GM23248 (cell line): ENCODE measurements around the gene FOXF2. TPM values are rescaled to one million over a fixed set of nuclear protein-coding genes. Genes with fewer than 3 reads are reported as not detected.

ENCODE experiments used
- DNase-seq: peaks from one replicate; pipeline ENCODE4 v3.0.0-alpha.2; 2015
- H2AFZ ChIP-seq: fragments of 200-600 bp; sonication (generic); 2 replicates; pipeline ENCODE4 v1.6.1; 2016; ENCODE audit warnings: antibody characterized with exemption
- H3F3A ChIP-seq: fragments of 200-600 bp; sonication (generic); 2 replicates; pipeline ENCODE4 v1.6.1; 2016; ENCODE audit warnings: mild to moderate bottlenecking, antibody characterized with exemption, mixed run types; ENCODE audit not compliant: insufficient read depth
- H3K27ac ChIP-seq: fragments of 200-600 bp; sonication (generic); 2 replicates; pipeline ENCODE4 v1.5.1; 2016; ENCODE audit warnings: mild to moderate bottlenecking
- H3K27me3 ChIP-seq: fragments of 200-600 bp; sonication (generic); replicated peaks from 2 replicates; pipeline ENCODE4 v1.6.1; 2016; ENCODE audit warnings: mild to moderate bottlenecking; ENCODE audit not compliant: insufficient read depth
- H3K36me3 ChIP-seq: fragments of 200-600 bp; sonication (generic); 2 replicates; pipeline ENCODE4 v1.6.1; 2016; ENCODE audit warnings: low read depth, mild to moderate bottlenecking
- H3K4me1 ChIP-seq: fragments of 200-600 bp; sonication (generic); 2 replicates; pipeline ENCODE4 v1.6.1; 2016; ENCODE audit warnings: mild to moderate bottlenecking; ENCODE audit not compliant: insufficient read depth
- H3K4me2 ChIP-seq: fragments of 200-600 bp; sonication (generic); one replicate; pipeline ENCODE4 v1.6.1; 2016; ENCODE audit warnings: mild to moderate bottlenecking; ENCODE audit not compliant: unreplicated experiment
- H3K4me3 ChIP-seq: fragments of 200-600 bp; sonication (generic); 2 replicates; pipeline ENCODE4 v1.5.1; 2016; ENCODE audit warnings: mild to moderate bottlenecking
- H3K79me2 ChIP-seq: fragments of 200-600 bp; sonication (generic); 2 replicates; pipeline ENCODE4 v1.6.1; 2016; ENCODE audit warnings: mild to moderate bottlenecking; ENCODE audit not compliant: insufficient read depth
- H3K9ac ChIP-seq: fragments of 200-600 bp; sonication (generic); 2 replicates; pipeline ENCODE4 v1.6.1; 2016; ENCODE audit warnings: mild to moderate bottlenecking
- H3K9me2 ChIP-seq: fragments of 200-600 bp; sonication (generic); 2 replicates; pipeline ENCODE4 v1.6.1; 2016; ENCODE audit warnings: mixed run types, mild to moderate bottlenecking, moderate library complexity; ENCODE audit not compliant: insufficient read depth
- H3K9me3 ChIP-seq: fragments of 200-600 bp; sonication (generic); one replicate; pipeline ENCODE4 v1.6.1; 2017; ENCODE audit warnings: low read depth
- H4K20me1 ChIP-seq: fragments of 200-600 bp; sonication (generic); 2 replicates; pipeline ENCODE4 v1.6.0; 2016; ENCODE audit not compliant: insufficient read depth
- EZH2 ChIP-seq: fragments of 200-600 bp; sonication (generic); IDR thresholded peaks from 2 replicates; pipeline ENCODE4 v1.6.1; 2018; ENCODE audit warnings: antibody characterized with exemption, mild to moderate bottlenecking; ENCODE audit not compliant: insufficient read depth, poor library complexity, severe bottlenecking
- EZH2phosphoT487 ChIP-seq: fragments of 200-600 bp; sonication (generic); IDR thresholded peaks from 2 replicates; pipeline ENCODE4 v1.6.1; 2018; ENCODE audit warnings: antibody characterized with exemption, moderate library complexity, mild to moderate bottlenecking, low read depth; ENCODE audit not compliant: insufficient read depth
- WGBS, 2 experiments: methylation state at CpG; one replicate each; pipeline ENCODE4 v1.1.6; 2015 to 2017; ENCODE audit warnings: low lambda C conversion rate in 2 of 2, low coverage in 1 of 2; ENCODE audit errors: missing lambda C conversion rate in 2 of 2; 5-methylcytosine and 5-hydroxymethylcytosine counted together
- in situ Hi-C: fragments of 300-500 bp; cut with MboI; formaldehyde crosslinking; loops from 2 replicates; pipeline ENCODE4 v1.15.0; 2020
- polyA plus RNA-seq: library from polyadenylated mRNA; unstranded; fragments of >200 nt; fragmentation: Nextera tagmentation; extraction: Ambion mirVana; gene quantifications from 2 replicates; pipeline ENCODE4 v1.2.1, GENCODE V29; 2016
- total RNA-seq: library from RNA; depleted of rRNA; stranded (reverse); fragments of >200 nt; shearing (Covaris generic); gene quantifications from 2 replicates; pipeline ENCODE4 v1.2.3, GENCODE V29; 2014

The FOXF2 gene
- total and polyA plus RNA-seq, 2 experiments from 2014 or later = 2.7 to 8.3 TPM

GRCh38 chr6:1417718-1418117 is 28.3 kb downstream of the FOXF2 start:
- in situ Hi-C loops = loop anchor here (25.0 kb wide), 1 partner anchor 830 kb away; no protein-coding TSS in a partner anchor
- no peak for DNase-seq
- 0 out of 2 replicates have a peak, but pooled peaks cover 10% of the 10 kb centered on the region for H3K27me3 ChIP-seq

GRCh38 chr6:1418471-1419191 is 29.3 kb downstream of the FOXF2 start:
- Histone ChIP-seq H3K4me2 (no peak overlapping the region), H3K9ac (no peak overlapping the region), H3K36me3 (no peaks in the 10 kb centered on the region), H3K9me2 (no peaks in the 10 kb centered on the region), H3K27me3 (0 out of 2 replicates have a peak, but pooled peaks cover 7% of the 10 kb centered on the region), H3K4me3 (no peak overlapping the region), H2AFZ (no peak overlapping the region), H3K27ac (no peak overlapping the region), H3K79me2 (no peaks in the 10 kb centered on the region), H3K4me1 (no peaks in the 10 kb centered on the region), H3K9me3 (no peaks in the 10 kb centered on the region), H4K20me1 (no peaks in the 10 kb centered on the region), H3F3A (no peaks in the 10 kb centered on the region)
- in situ Hi-C loops = loop anchor here (25.0 kb wide), 1 partner anchor 831 kb away; no protein-coding TSS in a partner anchor
- 63 to 75% methylated on average over 14 to 15 of the region's 15 CpGs for WGBS, 2 experiments
- peak; percentile 8 for DNase-seq
- TF ChIP-seq EZH2phosphoT487 (no peak), EZH2 (no peak)

More at GRCh38 chr6:1417718-1418117, 28.3 kb downstream of the FOXF2 start:
- Histone ChIP-seq H3K4me2 (no peak overlapping the region), H3K79me2 (no peaks in the 10 kb centered on the region), H3K36me3 (no peaks in the 10 kb centered on the region), H3K4me1 (no peaks in the 10 kb centered on the region), H4K20me1 (no peaks in the 10 kb centered on the region), H3K4me3 (no peak overlapping the region), H3K27ac (no peak overlapping the region), H3K9me2 (no peaks in the 10 kb centered on the region), H2AFZ (no peak overlapping the region), H3K9me3 (no peaks in the 10 kb centered on the region), H3K9ac (no peak overlapping the region), H3F3A (no peaks in the 10 kb centered on the region)
- 84% methylated on average over 12 of the region's 12 CpGs for WGBS, 2 experiments
- TF ChIP-seq EZH2 (no peak), EZH2phosphoT487 (no peak)

GRCh38 chr6:1420382-1420781 is 31.0 kb downstream of the FOXF2 start:
- 0 out of 2 replicates have a peak, but pooled peaks cover 6% of the 10 kb centered on the region for H3K4me1 ChIP-seq
- no peak overlapping the region for H3K4me2 ChIP-seq
- DNase-seq = no peak
- H3K9me2 ChIP-seq = no peaks in the 10 kb centered on the region
- no peaks in the 10 kb centered on the region for H3F3A ChIP-seq
- H3K27me3 ChIP-seq = 0 out of 2 replicates have a peak, but pooled peaks cover 4% of the 10 kb centered on the region
- 70 to 73% methylated on average over 1 of the region's 1 CpG for WGBS, 2 experiments
- H2AFZ ChIP-seq = no peak overlapping the region
- no peak overlapping the region for H3K27ac ChIP-seq
- H3K9me3 ChIP-seq = no peaks in the 10 kb centered on the region
- in situ Hi-C loops = loop anchor here (25.0 kb wide), 1 partner anchor 833 kb away; no protein-coding TSS in a partner anchor
- H3K4me3 ChIP-seq = no peak overlapping the region
- TF ChIP-seq EZH2 (no peak), EZH2phosphoT487 (no peak)
- no peaks in the 10 kb centered on the region for H3K36me3 ChIP-seq
- no peaks in the 10 kb centered on the region for H3K79me2 ChIP-seq
- H3K9ac ChIP-seq = no peak overlapping the region
- no peaks in the 10 kb centered on the region for H4K20me1 ChIP-seq

GRCh38 chr6:1422290-1422689 is 32.9 kb downstream of the FOXF2 start:
- Histone ChIP-seq H3K9me2 (no peaks in the 10 kb centered on the region), H3K4me3 (no peak overlapping the region), H2AFZ (no peak overlapping the region), H3F3A (no peaks in the 10 kb centered on the region), H3K9ac (no peak overlapping the region), H3K4me2 (no peak overlapping the region), H3K27ac (no peak overlapping the region), H3K4me1 (0 out of 2 replicates have a peak, but pooled peaks cover 6% of the 10 kb centered on the region), H3K36me3 (no peaks in the 10 kb centered on the region), H4K20me1 (no peaks in the 10 kb centered on the region), H3K9me3 (no peaks in the 10 kb centered on the region), H3K79me2 (no peaks in the 10 kb centered on the region), H3K27me3 (peaks cover 19% of the 10 kb centered on the region)
- in situ Hi-C loops = loop anchor here (25.0 kb wide), 1 partner anchor 835 kb away; no protein-coding TSS in a partner anchor
- DNase-seq = peak; percentile 24
- 88 to 96% methylated on average over 1 of the region's 1 CpG for WGBS, 2 experiments
- no peak for TF ChIP-seq EZH2
- TF ChIP-seq EZH2phosphoT487 = no peak
